Liver (tissue), 9 donors: Measurements from ENCODE around the gene AKAP12. TPM values are rescaled to one million over a fixed set of nuclear protein-coding genes. Genes with fewer than 3 reads are reported as not detected.
"Not testable (repeated sequence)": the region's sequence is repeated elsewhere in the genome, so short reads cannot be mapped to it uniquely, and the experiment has no call there.

Experiments
- DNase-seq: peaks from one replicate; pipeline ENCODE4 v3.0.0-alpha.2; 2017; ENCODE audit warnings: low spot score
- H3K27ac ChIP-seq, 2 donors: one replicate each; pipeline ENCODE4 v1.7.0; 2013; ENCODE audit warnings: inconsistent platforms in 2 of 2, low read length in 2 of 2, control low read depth in 1 of 2, low read depth in 1 of 2, mild to moderate bottlenecking in 1 of 2
- H3K27me3 ChIP-seq, 4 donors: one replicate each; pipeline versions ENCODE4 v1.6.1 to v1.7.0; 2013; ENCODE audit warnings: low read length in 3 of 4, inconsistent platforms in 1 of 4, mild to moderate bottlenecking in 1 of 4, moderate library complexity in 1 of 4; ENCODE audit not compliant: control insufficient read depth in 4 of 4, insufficient read depth in 4 of 4
- H3K36me3 ChIP-seq, 4 donors: one replicate each; pipeline versions ENCODE4 v1.6.1 to v1.7.0; 2013; ENCODE audit warnings: low read length in 3 of 4, mild to moderate bottlenecking in 3 of 4, low read depth in 1 of 4, moderate library complexity in 1 of 4; ENCODE audit not compliant: control insufficient read depth in 4 of 4, insufficient read depth in 3 of 4
- H3K4me1 ChIP-seq, 4 donors: one replicate each; pipeline versions ENCODE4 v1.6.1 to v1.7.0; 2013; ENCODE audit warnings: low read length in 3 of 4, mild to moderate bottlenecking in 3 of 4, moderate library complexity in 1 of 4; ENCODE audit not compliant: control insufficient read depth in 4 of 4, insufficient read depth in 4 of 4
- H3K4me3 ChIP-seq, 3 donors: one replicate each; pipeline versions ENCODE4 v1.6.1 to v1.7.0; 2013; ENCODE audit warnings: low read length in 3 of 3, control low read depth in 1 of 3, low read depth in 1 of 3, mild to moderate bottlenecking in 1 of 3
- H3K9ac ChIP-seq, 2 donors: one replicate each; pipeline ENCODE4 v1.7.0; 2013; ENCODE audit warnings: low read length in 2 of 2, mild to moderate bottlenecking in 2 of 2, moderate library complexity in 2 of 2, control low read depth in 1 of 2, low read depth in 1 of 2
- H3K9me3 ChIP-seq, 4 donors: one replicate each; pipeline versions ENCODE4 v1.6.1 to v1.7.0; 2013; ENCODE audit warnings: low read length in 3 of 4; ENCODE audit not compliant: control insufficient read depth in 4 of 4
- ATF3 ChIP-seq: IDR thresholded peaks from 2 replicates; pipeline ENCODE4 v1.6.1; 2016; ENCODE audit warnings: antibody characterized with exemption
- CTCF ChIP-seq: fragments of 150-350 bp; IDR thresholded peaks from 2 replicates; pipeline ENCODE4 v1.5.1; 2017; ENCODE audit warnings: improper control_type of control experiment, low read depth, low read length; ENCODE audit not compliant: missing input control
- FOXA1 ChIP-seq: IDR thresholded peaks from 2 replicates; pipeline ENCODE4 v1.6.1; 2016; ENCODE audit warnings: antibody characterized with exemption
- FOXA2 ChIP-seq: IDR thresholded peaks from 2 replicates; pipeline ENCODE4 v1.6.1; 2016; ENCODE audit warnings: antibody characterized with exemption
- GABPA ChIP-seq, 2 donors: IDR thresholded peaks in 1 of 2; conservative IDR thresholded peaks in 1 of 2; 2 replicates each; pipeline ENCODE4 v1.6.1; 2016; ENCODE audit warnings: antibody characterized with exemption in 2 of 2, mild to moderate bottlenecking in 1 of 2, moderate library complexity in 1 of 2
- HNF4A ChIP-seq, 2 donors: conservative IDR thresholded peaks; 2 replicates each; pipeline ENCODE4 v1.6.1; 2016; ENCODE audit warnings: antibody characterized with exemption in 2 of 2, mild to moderate bottlenecking in 2 of 2
- JUND ChIP-seq, 2 donors: IDR thresholded peaks; 2 replicates each; pipeline ENCODE4 v1.6.1; 2016; ENCODE audit warnings: antibody characterized with exemption in 2 of 2
- MAX ChIP-seq: IDR thresholded peaks from 2 replicates; pipeline ENCODE4 v1.6.1; 2016; ENCODE audit warnings: antibody characterized with exemption
- NR2F2 ChIP-seq: IDR thresholded peaks from 2 replicates; pipeline ENCODE4 v1.6.1; 2016; ENCODE audit warnings: antibody characterized with exemption
- RAD21 ChIP-seq, 2 donors: IDR thresholded peaks; 2 replicates each; pipeline ENCODE4 v1.6.1; 2016; ENCODE audit warnings: antibody characterized with exemption in 2 of 2, mild to moderate bottlenecking in 2 of 2
- REST ChIP-seq: IDR thresholded peaks from 2 replicates; pipeline ENCODE4 v1.6.1; 2016; ENCODE audit warnings: antibody characterized with exemption, mild to moderate bottlenecking
- YY1 ChIP-seq: IDR thresholded peaks from 2 replicates; pipeline ENCODE4 v1.6.1; 2016; ENCODE audit warnings: antibody characterized with exemption, mild to moderate bottlenecking
- ZBTB33 ChIP-seq: IDR thresholded peaks from 2 replicates; pipeline ENCODE4 v1.6.1; 2016; ENCODE audit warnings: antibody characterized with exemption
- WGBS: extraction: QIAGEN DNeasy Blood & Tissue Kit; methylation state at CpG from one replicate; pipeline ENCODE4 v1.1.7; 2013; 5-methylcytosine and 5-hydroxymethylcytosine counted together
- polyA plus RNA-seq, 2 donors: library from polyadenylated mRNA; stranded (reverse) in 1 of 2; unstranded in 1 of 2; fragments of 200-250 nt in 1 of 2; fragments of >200 nt in 1 of 2; fragmentation: Nextera tagmentation in 1 of 2; extraction: Ambion mirVana in 1 of 2; gene quantifications; one replicate each; pipeline versions ENCODE4 v1.2.1 to v1.2.3, GENCODE V29; 2013 to 2015
- total RNA-seq, 2 donors: library from RNA; depleted of rRNA; stranded (reverse); fragments of >200 nt; gene quantifications; one replicate each; pipeline ENCODE4 v1.2.3, GENCODE V29; 2014
- donor health status: healthy.
- donor health status: healthy.
- donor health status: healthy.
- donor health status: healthy.
- donor health status: healthy.

AKAP12 gene
- total and polyA plus RNA-seq, 4 donors = 6.7 to 14.8 (median 8.6) TPM

- Histone ChIP-seq H3K27me3 (no peaks in the 10 kb centered on the region), H3K9me3 (no peaks in the 10 kb centered on the region), H3K4me1 (no peaks in the 10 kb centered on the region), H3K36me3 (no peaks in the 10 kb centered on the region), H3K4me3 (no peak overlapping the region), H3K9ac (no peak overlapping the region), H3K27ac (no peak overlapping the region)
- DNase-seq = no peak
- TF ChIP-seq FOXA1 (no peak), ATF3 (no peak), FOXA2 (no peak), JUND (IDR thresholded peaks at IDR 0.05) (no peak), YY1 (no peak), ZBTB33 (no peak), CTCF (no peak), MAX (no peak), REST (no peak), GABPA (IDR thresholded peaks at IDR 0.05 in 1 of 2, conservative IDR thresholded peaks at IDR 0.05 in 1 of 2) (no peak), HNF4A (conservative IDR thresholded peaks at IDR 0.05) (no peak)
- 77% methylated on average over 19 of the region's 19 CpGs for WGBS
Observed at GRCh38 chr6:151352410-151353396, 112.9 kb downstream of the AKAP12 start.

GRCh38 chr6:151353795-151354194 is 114.0 kb downstream of the AKAP12 start:
- Histone ChIP-seq H3K27ac (no peak overlapping the region), H3K9ac (no peak overlapping the region), H3K36me3 (no peaks in the 10 kb centered on the region), H3K9me3 (no peaks in the 10 kb centered on the region), H3K4me1 (no peaks in the 10 kb centered on the region), H3K4me3 (no peak overlapping the region), H3K27me3 (no peaks in the 10 kb centered on the region)
- WGBS = 96% methylated on average over 10 of the region's 10 CpGs
- TF ChIP-seq MAX (no peak), NR2F2 (no peak), RAD21 (IDR thresholded peaks at IDR 0.05) (no peak)
- no peak for DNase-seq

GRCh38 chr6:151356983-151357382 is 117.2 kb downstream of the AKAP12 start:
- not testable (repeated sequence) for H3K27me3 ChIP-seq, H3K4me1 ChIP-seq, H3K9ac ChIP-seq, H3K36me3 ChIP-seq, H3K27ac ChIP-seq, H3K4me3 ChIP-seq, H3K9me3 ChIP-seq, DNase-seq
- 90% methylated on average over 6 of the region's 6 CpGs for WGBS
